ENCODE data around the gene SLC38A10. TPM values are rescaled to one million over a fixed set of nuclear protein-coding genes. Genes with fewer than 3 reads are reported as not detected.

SLC38A10 gene
- total RNA-seq, 1 donor from 2014 or later, result 116 TPM

- H3K4me1 Mint-ChIP-seq (ENCODE audit: low read depth), result peaks cover 24% of the 10 kb centered on the region
- peaks cover 1% of the 10 kb centered on the region for H3K36me3 Mint-ChIP-seq (ENCODE audit: low read depth)
- H3K27me3 Mint-ChIP-seq (ENCODE audit: low read depth), result no peaks in the 10 kb centered on the region
- no peak for TF ChIP-seq CTCF (IDR thresholded peaks at IDR 0.05)
- H3K27ac Mint-ChIP-seq (ENCODE audit: unreplicated experiment), result no peak overlapping the region
- no peak overlapping the region for H3K4me3 Mint-ChIP-seq (ENCODE audit: unreplicated experiment)
- no peak for DNase-seq (ENCODE audit: low spot score)
- H3K9me3 Mint-ChIP-seq (ENCODE audit: low read depth), result no peaks in the 10 kb centered on the region
Measured at GRCh38 chr17:81235822-81236740, 59.0 kb downstream of the SLC38A10 start.

DNA sequence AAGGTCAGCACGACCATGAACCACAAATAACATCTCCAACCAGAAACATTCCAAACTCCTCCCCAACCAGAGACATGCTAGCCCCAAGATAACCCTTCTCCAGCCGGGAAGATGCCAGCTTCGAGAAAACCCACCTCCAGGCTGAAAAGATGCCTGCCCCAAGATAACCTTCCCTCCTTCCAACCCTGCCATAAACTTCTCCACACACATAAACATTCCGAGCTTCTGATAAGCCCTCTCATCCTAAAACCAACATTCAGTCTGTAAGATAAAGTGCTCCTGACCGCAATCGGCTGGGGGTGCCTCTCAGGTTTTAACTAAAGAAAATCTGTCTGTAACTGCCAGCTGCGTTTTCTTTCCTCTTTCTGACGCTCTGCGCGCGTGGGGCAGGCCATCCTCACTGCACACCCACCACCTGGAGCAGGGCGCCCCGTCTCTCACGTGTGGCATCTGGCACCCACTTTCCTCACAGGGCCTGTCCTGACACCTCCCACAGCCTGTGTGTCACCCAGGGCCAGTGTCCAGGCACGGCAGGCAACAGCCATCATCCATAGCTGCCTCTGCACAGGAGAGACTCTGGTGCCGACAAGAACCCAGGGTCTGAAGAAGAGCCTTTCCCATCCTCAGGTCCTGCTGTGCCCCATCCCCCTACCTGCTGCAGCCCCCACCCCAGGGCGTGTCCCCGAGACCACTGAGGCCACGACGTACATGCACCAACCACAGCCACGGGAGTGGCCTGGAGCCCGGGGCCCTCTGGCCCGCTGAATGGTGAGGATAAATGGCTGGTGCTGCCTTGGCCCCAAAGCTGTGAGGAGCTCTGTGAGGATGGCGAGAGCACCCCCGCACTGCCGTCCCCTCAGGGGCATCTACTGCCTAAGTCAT lies 59.9 kb downstream of the SLC38A10 start:
- no peak overlapping the region for H3K4me3 Mint-ChIP-seq (ENCODE audit: unreplicated experiment)
- peaks cover 18% of the 10 kb centered on the region for H3K4me1 Mint-ChIP-seq (ENCODE audit: low read depth)
- H3K27ac Mint-ChIP-seq (ENCODE audit: unreplicated experiment), result no peak overlapping the region
- no peak for TF ChIP-seq CTCF (IDR thresholded peaks at IDR 0.05)
- no peaks in the 10 kb centered on the region for H3K27me3 Mint-ChIP-seq (ENCODE audit: low read depth)
- no peak for DNase-seq (ENCODE audit: low spot score)
- no peaks in the 10 kb centered on the region for H3K9me3 Mint-ChIP-seq (ENCODE audit: low read depth)
- H3K36me3 Mint-ChIP-seq (ENCODE audit: low read depth), result peaks cover 6% of the 10 kb centered on the region

DNA sequence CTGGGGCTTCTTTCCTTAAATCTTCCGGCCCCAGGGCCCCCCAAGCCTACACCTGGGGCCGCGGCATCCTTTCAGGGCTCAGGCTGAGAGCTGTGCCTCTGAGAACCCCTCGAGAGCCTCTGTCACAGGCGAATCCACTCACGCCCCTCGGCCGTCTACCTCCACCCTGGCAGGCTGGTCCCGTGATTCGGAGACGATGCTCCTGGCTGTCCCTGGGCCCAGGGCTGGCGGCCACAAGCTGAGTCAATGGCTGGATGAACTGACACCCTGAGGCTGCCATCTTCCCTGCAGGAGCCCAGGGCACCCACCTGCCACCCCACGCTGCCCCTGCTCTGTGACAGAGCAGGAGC lies 60.6 kb downstream of the SLC38A10 start:
- peaks cover 12% of the 10 kb centered on the region for H3K36me3 Mint-ChIP-seq (ENCODE audit: low read depth)
- H3K4me1 Mint-ChIP-seq (ENCODE audit: low read depth), result peaks cover 11% of the 10 kb centered on the region
- no peak for TF ChIP-seq CTCF (IDR thresholded peaks at IDR 0.05)
- no peaks in the 10 kb centered on the region for H3K27me3 Mint-ChIP-seq (ENCODE audit: low read depth)
- DNase-seq (ENCODE audit: low spot score), result no peak
- no peak overlapping the region for H3K27ac Mint-ChIP-seq (ENCODE audit: unreplicated experiment)
- no peak overlapping the region for H3K4me3 Mint-ChIP-seq (ENCODE audit: unreplicated experiment)
- H3K9me3 Mint-ChIP-seq (ENCODE audit: low read depth), result no peaks in the 10 kb centered on the region

DNA sequence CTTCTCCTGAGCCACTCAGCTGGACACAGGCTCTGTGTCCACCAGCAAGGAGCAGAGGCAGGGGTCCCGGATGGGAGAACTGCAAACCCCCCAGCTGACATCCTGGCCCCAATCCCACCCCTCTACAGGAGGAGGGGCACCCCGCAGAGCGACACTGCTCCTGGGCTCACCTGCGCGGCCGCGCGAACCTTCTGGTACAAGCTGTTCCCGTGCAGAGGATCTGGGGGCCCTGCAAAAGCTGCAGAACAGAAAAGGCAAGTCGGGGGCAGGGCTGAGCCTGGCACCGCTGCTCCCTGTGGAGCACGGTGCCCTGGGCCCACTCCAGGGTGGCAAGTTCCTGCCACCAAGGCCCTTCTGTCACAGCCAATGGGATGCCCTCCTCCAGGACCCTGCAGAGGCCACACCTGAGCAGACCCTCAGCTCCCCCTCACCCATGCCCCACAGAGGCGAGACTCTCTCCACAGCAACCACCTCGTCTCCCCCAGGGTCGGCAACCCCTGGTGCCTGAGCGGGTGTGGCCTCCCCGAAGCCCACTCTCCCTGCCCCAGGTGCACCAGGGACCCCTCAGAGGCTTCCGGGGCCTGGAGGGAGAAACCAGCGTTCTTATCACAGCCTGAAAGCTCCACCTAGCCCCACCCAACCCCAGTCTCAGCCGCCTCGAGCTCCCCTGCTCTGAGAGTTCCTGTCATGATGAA lies 61.1 kb downstream of the SLC38A10 start:
- Mint-ChIP-seq H3K36me3 (ENCODE audit: low read depth) (peaks cover 12% of the 10 kb centered on the region), H3K27me3 (ENCODE audit: low read depth) (no peaks in the 10 kb centered on the region), H3K4me3 (ENCODE audit: unreplicated experiment) (no peak overlapping the region), H3K4me1 (ENCODE audit: low read depth) (peaks cover 11% of the 10 kb centered on the region), H3K27ac (ENCODE audit: unreplicated experiment) (no peak overlapping the region), H3K9me3 (ENCODE audit: low read depth) (no peaks in the 10 kb centered on the region)
- TF ChIP-seq CTCF (IDR thresholded peaks at IDR 0.05), result no peak
- no peak for DNase-seq (ENCODE audit: low spot score)

DNA sequence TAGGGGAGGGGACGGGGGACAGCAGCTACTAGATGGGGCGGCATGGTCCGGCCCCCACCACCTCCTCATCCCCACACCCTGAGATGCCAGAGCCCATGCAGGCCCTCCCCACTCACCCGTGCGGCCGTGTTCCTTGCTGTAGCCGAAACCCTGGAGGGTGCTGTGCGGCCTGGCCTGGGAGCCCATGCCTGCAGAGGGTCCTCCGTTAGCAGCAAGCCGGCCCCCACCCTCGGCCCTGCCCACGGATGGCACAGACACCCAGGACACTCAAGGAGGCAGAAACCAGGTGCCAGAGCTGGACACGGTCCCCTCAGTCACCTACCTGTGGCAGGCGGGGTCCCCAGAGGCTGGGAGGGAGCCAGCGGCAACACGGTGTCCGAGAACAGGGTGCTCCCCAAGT lies 61.8 kb downstream of the SLC38A10 start:
- peaks cover 15% of the 10 kb centered on the region for H3K36me3 Mint-ChIP-seq (ENCODE audit: low read depth)

More for the DNA sequence above, 61.8 kb downstream of the SLC38A10 start:
- Mint-ChIP-seq H3K4me3 (ENCODE audit: unreplicated experiment) (no peak overlapping the region), H3K27me3 (ENCODE audit: low read depth) (no peaks in the 10 kb centered on the region), H3K9me3 (ENCODE audit: low read depth) (no peaks in the 10 kb centered on the region), H3K27ac (ENCODE audit: unreplicated experiment) (no peak overlapping the region), H3K4me1 (ENCODE audit: low read depth) (peaks cover 11% of the 10 kb centered on the region)
- TF ChIP-seq CTCF (IDR thresholded peaks at IDR 0.05), result no peak
- DNase-seq (ENCODE audit: low spot score), result no peak
